Measurements from ENCODE around the gene CD22.

Gene CD22

DNA sequence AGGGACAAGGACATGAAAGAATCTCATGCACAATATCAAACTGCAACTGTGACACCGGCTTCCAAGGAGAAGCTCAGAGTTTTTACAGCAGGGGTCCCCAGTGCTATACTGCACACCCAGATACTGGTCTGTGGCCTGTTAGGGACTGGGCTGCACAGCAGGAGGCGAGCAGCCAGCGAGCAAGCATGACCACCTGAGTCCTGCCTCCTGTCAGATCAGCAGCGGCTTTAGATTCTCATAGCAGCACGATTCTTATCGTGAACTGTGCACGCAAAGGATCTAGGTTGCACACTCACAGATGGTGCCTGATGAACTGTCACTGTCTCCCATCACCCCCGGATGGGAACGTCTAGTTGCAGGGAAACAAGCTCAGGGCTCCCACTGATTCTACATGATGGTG is 13.1 kb upstream of the CD22 start:
- DNase-seq = no peak

DNA sequence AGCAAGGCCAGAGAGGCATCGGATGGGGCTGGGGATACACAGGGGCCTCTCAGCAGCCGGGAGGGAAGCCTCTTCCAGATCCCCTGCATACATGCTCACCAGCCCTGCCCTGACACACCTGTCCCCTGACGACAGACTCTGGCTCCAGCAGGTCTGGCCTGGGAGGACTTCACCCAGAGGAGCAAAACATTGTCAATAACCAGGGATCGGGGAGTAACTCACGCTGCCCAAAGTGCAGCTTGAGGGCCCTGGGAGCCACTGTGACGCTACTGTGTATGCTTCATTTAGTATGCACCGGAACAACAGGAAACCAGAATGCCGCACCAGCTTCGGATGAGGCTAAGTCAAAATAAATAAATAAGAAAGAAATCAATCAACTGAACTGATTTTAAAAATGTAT is 12.4 kb upstream of the CD22 start:
- no peak for DNase-seq

DNA sequence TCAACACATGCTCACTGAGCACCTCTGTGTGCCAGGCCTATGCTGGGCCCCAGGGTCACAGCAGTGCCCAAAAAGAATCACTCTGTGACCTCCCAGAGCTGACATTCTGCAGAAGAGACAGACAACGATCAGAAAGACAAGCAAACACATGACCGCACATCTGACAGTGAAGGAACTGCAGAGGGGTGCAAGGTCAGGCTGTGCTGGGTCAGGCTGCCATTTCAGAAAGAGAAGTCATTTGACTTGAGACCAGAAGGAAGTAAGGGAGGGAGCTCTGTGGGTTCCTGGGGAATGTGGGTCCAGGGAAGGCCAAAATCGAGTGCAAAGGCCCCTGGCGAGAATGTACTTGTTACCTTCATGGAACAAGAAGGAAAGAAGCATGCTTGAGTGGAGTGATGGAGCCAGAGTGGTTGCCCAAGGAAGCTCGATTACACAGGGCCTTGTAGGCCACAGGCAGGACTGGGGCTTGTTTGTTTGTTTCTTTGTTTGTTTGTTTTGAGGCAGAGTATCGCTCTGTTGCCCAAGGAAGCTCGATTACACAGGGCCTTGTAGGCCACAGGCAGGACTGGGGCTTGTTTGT is 11.4 kb upstream of the CD22 start:
- DNase-seq = no peak

DNA sequence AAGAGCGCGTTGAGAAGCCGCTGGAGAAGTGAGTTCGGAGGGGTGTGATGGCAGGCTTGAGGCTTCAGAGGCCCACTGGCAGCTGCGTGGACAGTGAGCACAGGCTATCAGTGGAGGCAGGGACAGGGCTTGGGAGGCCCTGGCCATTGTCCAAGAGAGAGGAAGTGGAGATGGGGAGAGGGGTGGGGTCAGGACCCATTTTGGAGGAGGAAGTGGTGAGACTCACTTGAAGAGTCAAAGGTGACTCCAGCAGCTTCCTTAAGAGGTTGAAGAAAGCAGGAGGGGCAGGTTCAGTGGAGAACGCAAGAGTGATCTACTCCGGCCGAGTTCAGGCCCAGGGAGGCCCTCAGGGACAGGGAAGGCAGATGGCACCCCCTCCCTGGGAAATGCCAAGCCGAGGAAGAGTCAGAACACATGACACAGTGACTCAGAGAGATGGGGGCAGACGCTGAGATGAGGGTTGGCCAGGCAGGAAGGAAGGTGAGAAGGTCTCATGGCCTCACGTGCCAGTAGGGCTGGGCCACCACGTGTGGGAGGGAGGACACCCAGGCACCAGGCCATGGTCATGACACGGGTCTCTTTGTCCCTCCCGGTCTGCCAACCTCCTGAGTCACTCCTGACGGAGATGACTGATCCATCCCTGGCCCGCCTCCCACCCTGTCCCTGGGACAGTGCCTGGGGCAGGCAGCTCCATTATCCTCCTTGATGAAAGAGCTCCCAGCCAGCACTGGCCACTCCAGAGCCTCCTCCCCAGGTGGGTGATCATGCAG is 10.1 kb upstream of the CD22 start:
- no peak for DNase-seq

DNA sequence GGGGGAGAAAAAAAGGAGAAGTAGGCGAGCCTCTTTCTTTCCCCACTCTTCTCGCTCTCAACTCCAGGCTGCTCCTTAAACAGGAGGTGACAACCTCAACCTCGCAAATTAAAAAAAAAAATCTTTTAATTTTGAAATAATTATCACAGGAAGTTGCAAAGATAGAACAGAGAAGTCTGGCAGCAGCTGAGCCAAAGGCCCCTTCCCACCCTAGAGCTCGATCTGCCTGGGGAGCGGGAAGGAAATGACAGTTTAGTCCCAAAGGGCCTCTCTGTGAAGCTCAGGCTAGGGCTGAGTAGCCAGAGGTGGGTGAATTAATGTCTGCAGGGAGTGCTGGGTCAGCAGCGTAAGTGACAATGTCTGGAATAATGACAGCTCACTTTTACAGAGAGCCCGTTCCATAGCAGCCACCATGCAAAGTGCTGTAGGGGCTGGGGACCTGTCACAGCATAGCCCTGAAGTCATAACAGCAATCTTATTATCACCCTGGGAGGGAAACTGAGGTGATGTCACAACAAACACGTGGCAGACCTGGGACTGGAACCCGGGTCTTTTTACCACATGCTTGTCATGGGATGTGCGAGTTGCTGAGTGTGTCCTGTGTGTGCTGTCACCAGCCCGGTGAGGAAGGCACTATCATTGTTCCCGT is 8.8 kb upstream of the CD22 start:
- DNase-seq = no peak

DNA sequence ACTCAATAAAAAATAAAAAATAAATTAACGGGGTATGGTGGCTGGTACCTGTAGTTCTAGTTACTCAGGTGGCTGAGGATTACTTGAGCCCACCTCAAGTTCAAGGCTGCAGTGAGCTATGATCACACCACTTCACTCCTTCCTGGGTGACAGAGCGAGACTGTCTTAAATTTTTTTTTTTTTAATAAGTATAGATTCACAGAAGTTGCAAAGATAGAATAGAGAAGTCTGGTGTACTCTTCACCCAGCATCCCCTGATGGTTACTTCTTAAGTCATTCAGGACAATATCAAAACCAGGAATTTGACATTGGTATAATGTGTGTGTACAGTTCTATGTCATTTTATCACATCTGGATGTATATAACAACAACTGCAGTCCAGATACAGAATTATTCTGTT is 7.7 kb upstream of the CD22 start:
- no peak for DNase-seq

DNA sequence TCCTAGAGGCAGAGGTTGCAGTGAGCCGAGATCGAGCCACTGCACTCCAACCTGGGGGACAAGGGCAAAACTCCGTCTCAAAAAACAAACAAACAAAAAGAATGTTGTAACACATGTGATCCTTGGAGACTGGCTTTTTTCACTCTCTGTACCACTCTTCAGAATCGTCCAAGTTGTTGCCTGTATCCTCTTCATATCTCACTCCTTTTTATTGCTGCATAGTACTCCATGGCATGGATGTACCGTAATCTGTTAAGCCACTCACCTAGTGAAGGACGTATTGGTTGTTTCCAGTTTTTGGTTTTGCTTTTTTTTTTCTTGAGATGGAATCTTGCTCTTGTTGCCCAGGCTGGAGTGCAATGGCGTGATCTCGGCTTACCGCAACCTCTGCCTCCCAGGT is 7.0 kb upstream of the CD22 start:
- DNase-seq = no peak

DNA sequence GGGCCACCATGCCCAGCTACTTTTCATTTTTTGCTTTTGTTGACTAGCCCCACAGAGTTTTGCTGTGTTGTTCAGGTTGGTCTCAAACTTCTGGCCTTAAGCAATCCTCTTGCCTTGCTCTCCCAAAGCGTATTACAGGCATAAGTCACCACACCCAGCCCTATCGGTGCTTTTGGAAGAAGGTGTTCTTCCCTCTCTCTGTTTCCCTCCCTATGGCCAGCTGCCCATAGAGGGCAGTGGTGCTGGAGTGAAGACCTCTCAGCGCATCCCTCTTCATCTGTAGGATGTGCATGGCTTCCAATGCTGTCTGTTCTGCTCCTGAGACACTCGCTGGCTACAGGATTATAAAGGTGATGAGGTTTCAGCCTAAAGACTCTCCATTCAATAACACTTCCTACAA is 1.3 kb upstream of the CD22 start:
- DNase-seq = no peak

DNA sequence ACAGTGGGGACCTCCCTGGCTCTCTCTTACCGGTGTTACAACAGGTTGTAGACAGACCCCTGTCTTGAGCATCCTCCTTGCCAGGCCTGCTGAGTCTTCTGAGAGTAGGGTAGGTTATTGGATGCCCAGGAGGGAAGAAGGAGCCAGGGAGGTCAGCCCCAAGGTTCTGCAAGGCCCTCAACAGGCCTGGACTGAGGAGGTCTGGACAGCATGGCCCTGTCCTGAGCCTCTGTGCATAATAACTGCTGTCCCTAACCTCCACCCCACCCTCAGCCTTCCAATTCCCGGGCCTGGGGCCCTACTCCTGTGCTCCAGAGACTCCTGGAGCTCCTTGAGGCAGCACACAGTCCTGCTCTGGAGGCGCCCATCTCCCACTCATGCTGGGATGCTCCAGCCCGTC is 336 bp downstream of the CD22 start:
- DNase-seq = no peak

DNA sequence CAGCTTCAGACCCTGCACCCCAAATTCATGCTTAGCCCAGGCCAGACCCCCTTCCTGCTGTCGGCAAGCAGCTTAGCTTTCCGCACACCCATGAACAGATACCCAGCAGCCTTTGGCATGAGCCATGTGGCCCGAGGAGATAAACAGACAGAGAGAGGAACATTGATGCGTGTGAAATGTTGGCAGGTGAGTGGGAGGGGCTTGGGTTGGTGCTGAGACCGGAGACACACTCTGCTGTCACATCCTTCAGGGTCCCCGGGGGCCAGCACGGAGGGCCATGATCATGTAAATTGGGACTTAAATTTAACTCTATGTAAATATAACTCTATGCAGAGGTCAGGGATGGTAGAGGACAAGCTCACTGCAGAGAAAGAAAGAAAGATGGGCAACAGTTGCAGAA is 1.5 kb downstream of the CD22 start:
- no peak for DNase-seq

DNA sequence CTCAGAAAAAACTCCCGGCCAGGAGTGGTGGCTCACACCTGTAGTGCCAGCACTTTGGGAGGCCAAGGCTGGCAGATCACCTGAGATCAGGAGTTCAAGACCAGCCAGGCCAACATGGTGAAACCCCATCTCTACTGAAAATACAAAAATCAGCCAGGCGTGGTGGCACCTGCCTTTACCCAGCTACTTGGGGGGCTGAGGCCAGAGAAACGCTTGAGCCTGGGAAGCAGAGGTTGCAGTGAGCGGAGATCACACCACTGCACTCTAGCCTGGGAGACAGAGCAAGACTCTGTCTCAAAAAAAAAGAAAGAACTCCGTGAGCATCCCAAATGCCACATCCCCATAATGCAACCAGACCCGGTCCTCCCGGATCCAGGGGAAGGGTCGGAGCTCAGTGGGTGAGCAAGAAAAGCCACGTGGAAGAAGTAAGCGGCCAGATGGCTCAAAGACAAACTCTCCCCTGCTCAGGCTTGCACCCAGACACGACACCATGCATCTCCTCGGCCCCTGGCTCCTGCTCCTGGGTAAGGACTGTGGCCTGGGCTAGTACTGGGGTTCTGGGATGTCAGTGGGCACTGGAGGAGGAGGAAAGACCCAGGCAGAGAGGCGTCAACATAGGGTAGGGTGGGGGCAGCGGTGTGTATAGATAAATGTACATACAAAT is 2.7 kb downstream of the CD22 start:
- no peak for DNase-seq

DNA sequence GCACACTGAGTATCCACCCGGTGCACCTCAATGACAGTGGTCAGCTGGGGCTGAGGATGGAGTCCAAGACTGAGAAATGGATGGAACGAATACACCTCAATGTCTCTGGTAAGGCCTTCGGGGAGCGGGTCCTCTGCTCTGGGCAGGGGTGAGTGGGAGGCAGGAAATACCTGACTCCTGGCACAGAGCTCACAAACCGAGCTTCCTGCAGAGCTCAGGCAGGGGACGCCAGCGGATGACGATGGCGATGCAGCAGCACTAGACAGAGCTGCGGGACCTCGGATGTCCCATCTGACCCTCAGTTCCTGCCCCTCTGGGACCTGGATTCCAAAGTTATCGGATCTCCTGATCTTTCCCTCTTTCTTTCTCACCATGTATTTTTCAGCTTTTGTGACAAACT is 3.8 kb downstream of the CD22 start:
- no peak for DNase-seq

DNA sequence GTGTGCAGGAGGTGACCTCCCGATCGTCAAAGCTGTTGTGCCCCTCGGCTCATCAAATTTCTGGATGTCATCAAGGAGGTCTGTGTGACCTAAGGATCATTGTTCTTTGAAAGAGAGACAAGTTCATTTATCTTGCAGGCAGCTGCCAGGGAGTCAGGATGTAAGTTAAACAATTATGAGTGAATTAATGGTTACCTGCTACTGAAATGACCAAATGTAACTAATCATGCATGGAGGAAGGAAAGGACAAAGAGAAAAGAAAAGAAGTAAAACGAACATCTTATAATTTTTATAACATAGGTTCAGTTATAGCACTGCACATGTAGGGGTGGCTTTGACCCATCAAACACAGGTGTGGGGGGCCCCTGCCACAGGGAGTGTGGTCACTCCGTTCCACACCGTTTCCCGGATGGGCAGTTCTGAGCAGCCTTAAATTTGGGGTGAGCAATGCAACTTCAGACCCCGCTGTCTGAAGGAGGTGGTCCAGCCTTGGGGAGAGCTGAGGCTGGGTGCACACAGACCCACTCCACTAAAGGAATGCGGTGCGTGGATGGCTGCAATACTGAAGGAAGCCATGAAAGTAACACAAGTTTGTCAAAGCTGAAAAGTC is 5.3 kb downstream of the CD22 start:
- no peak for DNase-seq

DNA sequence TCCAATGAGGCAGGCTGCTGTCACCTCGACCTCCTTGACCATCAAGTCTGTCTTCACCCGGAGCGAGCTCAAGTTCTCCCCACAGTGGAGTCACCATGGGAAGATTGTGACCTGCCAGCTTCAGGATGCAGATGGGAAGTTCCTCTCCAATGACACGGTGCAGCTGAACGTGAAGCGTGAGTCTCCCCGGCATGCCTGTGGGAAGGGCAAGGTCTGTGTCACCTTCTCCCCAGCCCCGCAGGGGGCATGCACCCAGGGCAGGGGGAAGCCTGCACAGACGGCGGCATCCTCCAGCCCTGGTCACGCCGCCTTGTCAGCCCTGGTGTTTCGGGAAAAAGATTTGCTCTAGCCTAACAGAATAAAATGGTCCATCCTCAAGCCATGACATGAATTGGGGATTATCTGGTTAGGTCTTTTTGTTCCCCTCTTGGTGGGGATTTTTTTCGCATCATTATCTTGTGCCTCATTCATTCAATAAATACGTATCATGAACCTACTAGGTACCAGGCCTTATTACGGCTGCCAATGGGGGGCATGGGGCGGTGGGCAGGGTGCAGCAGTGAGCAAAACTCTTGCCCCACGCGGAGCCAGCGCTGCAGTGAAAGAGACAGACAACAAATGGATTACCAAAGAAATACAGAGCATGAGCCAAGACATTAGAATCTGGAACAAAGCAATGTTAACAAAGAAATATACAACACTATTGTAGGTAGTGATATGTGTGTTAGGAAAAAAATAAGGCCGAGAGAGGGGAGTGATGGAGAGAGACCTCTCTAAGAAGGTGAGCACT is 7.4 kb downstream of the CD22 start:
- DNase-seq = no peak

DNA sequence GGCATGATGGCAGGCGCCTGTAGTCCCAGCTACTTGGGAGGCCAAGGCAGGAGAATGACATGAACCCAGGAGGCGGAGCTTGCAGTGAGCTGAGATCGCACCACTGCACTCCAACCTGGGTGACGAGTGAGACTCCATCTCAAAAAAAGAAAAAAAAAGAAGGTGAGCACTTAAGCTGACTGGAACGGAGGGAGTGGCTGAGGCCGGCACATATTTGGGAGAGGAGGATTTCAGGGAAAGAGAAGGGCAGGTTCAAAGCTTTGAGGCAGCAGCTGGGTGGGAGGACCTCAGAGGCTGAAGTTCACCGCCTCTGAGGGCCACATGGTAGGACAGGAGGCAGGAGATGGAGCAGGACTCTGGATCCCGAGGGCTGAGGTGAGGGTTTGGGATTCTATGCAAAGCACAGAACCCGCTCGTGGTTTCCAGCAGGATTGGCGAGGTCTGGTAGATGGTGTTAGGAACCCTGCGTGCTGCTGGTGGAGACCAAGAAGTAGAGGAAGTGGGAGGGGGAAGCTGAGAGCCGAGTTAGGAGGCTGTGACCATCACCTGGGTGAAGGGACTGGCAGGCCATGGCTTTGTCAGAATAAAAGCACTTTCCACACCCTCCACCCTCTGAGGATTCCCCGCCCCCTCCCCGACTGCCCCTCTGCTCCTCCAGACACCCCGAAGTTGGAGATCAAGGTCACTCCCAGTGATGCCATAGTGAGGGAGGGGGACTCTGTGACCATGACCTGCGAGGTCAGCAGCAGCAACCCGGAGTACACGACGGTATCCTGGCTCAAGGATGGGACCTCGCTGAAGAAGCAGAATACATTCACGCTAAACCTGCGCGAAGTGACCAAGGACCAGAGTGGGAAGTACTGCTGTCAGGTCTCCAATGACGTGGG is 8.4 kb downstream of the CD22 start:
- no peak for DNase-seq

DNA sequence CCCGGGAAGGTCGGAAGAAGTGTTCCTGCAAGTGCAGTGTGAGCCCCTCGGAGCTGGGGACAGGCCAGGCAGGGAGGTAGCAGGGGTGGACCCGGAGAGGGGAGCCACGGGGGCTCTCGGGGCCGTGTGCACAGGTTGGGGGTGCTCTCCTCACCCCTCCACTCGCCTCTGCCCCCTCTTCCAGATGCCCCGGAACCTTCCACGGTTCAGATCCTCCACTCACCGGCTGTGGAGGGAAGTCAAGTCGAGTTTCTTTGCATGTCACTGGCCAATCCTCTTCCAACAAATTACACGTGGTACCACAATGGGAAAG is 9.0 kb downstream of the CD22 start:
- no peak for DNase-seq

DNA sequence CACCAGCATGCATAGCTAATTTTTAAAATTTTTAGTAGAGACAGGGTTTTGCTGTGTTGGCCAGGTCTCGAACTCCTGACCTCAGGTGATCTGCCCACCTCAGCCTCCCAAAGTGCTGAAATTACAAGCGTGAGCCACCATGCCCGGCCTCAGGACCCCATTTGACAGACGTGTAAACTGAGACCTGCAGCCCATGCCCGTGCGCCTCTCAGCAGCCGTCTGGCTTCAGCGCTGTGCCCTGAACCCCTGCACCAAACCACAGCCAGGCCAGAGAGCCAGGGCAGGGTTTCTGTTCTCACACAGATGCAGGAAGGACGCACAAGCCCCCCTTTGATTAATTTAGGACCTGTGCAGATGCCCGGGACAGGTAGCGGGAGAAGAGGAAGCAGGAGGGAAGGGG is 11.4 kb downstream of the CD22 start:
- DNase-seq = no peak

DNA sequence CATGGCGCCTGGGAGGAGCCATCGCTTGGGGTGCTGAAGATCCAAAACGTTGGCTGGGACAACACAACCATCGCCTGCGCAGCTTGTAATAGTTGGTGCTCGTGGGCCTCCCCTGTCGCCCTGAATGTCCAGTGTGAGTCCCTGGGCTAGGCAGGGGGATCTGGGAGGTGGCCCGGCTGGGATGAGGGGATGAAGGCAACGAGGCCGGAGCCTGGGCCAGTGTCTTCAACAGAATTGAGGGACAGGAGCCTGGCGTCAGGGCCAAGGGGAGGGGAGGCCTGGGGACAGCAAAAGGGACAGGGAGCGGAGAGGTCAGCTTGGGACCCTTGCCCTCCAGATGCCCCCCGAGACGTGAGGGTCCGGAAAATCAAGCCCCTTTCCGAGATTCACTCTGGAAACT is 12.0 kb downstream of the CD22 start:
- no peak for DNase-seq

DNA sequence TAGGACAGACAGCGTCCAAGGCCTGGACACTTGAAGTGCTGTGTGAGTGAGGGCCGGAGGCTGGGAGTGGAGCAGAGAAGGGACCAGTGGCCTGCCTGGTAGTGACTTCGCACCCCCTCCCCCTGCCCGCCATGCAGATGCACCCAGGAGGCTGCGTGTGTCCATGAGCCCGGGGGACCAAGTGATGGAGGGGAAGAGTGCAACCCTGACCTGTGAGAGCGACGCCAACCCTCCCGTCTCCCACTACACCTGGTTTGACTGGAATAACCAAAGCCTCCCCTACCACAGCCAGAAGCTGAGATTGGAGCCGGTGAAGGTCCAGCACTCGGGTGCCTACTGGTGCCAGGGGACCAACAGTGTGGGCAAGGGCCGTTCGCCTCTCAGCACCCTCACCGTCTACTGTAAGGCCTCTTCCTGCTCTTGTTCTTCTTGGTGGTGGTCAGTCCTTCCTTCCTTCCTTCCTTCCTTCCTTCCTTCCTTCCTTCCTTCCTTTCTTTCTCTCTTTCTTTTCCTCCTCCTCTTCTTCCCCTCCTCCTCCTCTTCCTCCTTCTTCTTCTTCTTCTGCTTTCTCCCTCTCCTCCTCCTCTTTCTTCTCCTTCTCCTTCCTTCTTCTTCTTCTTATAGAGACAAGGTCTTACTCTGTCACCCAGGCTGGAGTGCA is 12.7 kb downstream of the CD22 start:
- DNase-seq = no peak

DNA sequence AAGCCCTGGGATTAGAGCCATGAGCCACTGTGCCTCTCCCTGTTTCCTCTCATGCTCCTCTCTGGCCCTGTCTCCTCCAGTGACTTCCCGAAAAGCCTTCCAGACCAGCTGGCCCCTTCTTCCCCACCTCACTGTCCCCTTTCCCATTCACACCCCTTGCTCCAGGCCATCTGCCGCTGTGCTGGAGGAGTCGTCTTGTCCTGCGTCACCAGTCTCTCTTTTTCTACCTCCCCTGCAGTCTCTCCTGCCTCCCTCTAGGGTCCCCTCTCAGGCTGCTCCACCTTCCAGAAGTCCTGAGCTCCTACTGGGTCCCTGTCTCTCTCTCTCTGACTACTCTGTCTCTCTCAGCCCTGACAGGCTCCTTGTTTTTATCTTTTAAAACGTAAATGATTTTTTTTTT is 13.4 kb downstream of the CD22 start:
- peak; percentile 85 for DNase-seq

DNA sequence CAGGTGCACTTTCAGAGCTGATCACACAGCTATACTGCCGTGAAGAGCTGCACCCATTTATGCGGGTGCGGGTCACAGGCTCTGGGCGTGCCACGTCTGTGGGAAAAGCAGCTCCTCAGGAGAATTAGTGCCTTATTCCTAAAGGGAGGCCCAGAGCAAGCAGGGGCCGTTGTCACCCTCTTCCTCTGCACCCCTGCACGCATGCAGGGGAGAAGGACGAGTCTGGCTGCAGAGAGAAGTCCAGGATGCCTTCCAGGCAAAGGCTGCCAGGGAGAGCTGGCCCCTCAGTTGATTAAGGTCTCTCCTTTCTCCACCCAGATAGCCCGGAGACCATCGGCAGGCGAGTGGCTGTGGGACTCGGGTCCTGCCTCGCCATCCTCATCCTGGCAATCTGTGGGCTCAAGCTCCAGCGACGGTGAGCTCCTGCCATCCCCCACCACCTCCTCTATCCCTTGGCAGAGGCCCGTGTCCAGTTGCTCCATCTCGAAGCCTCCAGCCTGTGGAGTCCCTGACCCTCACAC is 15.6 kb downstream of the CD22 start:
- DNase-seq = no peak
